Colon (tissue), 2 donors: ENCODE measurements around the gene OR2W3.

Experiments
- FAIRE-seq: peaks from 2 replicates; lab custom pipeline; 2012; peaks lifted over from hg19 to GRCh38; lab: Jason Lieb, UNC
- donor health status: control.
- donor health status: control.

OR2W3 gene

GRCh38 chr1:247895163-247895637 is at the start of gene OR2W3:
OR2W3 (plus strand) TSS chr1:247895587; CDS start chr1:247895587, 0 bp downstream.
- FAIRE-seq: no peak

DNA sequence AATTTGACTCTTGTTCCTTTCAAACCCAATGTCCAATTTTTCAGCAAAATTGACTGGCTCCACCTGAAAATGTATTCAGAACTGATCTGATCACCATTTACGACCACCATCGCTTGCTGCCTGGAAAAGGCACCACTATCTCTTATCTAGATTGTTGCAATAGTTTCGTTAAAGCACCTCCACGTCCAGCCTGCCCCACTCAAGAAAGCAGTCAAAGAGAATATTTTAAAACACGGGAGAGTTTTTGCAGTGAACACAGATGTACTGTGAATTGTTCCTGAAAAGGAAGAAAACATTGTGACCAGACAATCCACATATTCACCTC is 49.7 kb upstream of the OR2W3 start:
- FAIRE-seq: no peak

DNA sequence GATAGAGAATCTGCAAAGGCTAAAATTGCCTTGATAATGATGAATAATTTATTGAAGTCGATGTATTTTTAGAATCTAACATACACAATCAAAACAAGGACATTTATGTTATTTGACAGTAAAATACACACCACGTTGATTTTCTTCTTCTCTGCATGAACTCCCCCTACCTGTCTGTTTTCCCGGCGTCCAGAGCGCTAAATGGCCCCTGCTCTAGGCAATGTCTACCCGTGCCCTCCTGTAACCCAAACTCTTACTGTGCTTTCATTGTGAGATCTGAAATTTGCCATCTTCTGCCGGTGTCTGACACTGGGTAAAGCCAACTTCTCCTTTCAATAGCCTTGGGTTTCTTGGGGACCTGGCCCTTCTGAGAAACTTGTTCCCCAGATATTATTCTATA is 47.0 kb upstream of the OR2W3 start:
- FAIRE-seq: no peak

DNA sequence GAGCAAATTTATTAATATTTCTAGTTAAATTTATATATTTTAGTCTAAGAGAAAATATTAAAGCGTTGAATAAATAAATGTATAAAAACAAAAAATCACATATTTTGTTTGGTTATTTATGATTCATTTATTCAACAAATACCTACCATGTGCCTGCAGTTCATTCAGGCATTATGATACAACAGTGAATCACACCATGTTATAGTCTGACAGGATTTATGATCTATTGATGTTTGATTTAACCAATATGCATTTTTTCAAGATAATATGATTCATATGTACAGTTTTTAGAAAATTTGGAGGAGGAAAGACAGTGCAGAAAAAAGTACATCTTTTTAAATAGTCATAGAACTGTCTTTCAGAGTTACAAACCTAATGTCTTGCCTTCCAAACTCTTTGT is 45.8 kb upstream of the OR2W3 start:
- peak; percentile 43 for FAIRE-seq

GRCh38 chr1:247854899-247855545 is 40.4 kb upstream of the OR2W3 start:
- FAIRE-seq: no peak

DNA sequence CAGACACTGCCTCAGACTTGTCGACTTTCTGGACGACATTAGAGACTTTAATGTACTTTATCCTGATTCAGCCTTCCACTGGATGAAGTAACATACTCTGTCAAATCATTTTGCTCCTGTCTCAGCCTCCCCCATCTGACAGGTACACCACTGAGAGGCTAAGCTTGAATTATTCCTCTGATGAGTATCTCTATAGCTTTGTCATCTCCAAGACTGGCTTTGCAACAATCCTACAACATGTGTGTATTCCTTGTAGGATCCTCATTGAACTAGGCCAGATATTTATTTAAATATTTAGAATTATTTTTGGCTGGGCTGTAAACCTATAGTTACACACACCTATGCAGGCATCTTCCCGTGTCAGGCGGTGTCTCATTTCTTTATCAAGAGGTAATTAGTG is 39.5 kb upstream of the OR2W3 start:
- FAIRE-seq: no peak

- no peak for FAIRE-seq
Measured at GRCh38 chr1:247857069-247857984, 38.1 kb upstream of the OR2W3 start, which contains the start of gene TRIM58. TRIM58 (plus strand) TSS chr1:247857187; CDS start chr1:247857247, 60 bp downstream.

- no peak for FAIRE-seq
Measured at GRCh38 chr1:247857985-247858619, 37.3 kb upstream of the OR2W3 start.

GRCh38 chr1:247862756-247863155 is 32.6 kb upstream of the OR2W3 start:
- FAIRE-seq: no peak

DNA sequence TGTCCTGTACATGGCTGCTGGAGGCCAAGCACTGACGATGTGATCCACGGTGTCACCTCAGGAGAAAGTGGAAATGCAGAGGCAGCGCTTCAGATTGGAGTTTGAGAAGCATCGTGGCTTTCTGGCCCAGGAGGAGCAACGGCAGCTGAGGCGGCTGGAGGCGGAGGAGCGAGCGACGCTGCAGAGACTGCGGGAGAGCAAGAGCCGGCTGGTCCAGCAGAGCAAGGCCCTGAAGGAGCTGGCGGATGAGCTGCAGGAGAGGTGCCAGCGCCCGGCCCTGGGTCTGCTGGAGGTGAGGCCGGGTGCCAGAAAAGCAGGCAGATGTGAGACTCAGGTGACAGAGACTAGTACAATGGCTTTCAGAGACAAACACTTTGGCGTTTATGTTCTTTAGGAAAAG is 30.7 kb upstream of the OR2W3 start:
- FAIRE-seq: no peak

- no peak for FAIRE-seq
Measured at GRCh38 chr1:247865416-247865815, 30.0 kb upstream of the OR2W3 start.

DNA sequence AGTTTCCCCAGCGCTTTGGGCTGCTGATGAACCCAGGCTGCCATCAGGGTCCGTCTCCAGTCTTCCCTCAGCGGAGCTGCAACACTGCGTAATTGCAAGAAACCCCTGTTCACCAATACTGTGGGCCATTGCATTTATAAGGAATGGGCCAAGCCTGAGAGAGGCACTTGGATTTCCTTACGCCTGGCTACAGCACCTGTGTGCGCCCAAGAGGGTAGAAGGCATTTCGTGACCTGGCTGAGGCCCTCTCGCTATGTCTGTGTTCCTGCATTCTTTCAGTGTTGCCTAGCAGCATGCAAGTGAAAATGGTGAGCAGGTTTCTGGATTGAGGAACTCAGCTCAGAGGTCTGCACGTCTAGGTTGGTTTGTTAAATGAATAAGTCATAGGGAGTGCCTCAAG is 12.0 kb upstream of the OR2W3 start:
- FAIRE-seq: no peak

DNA sequence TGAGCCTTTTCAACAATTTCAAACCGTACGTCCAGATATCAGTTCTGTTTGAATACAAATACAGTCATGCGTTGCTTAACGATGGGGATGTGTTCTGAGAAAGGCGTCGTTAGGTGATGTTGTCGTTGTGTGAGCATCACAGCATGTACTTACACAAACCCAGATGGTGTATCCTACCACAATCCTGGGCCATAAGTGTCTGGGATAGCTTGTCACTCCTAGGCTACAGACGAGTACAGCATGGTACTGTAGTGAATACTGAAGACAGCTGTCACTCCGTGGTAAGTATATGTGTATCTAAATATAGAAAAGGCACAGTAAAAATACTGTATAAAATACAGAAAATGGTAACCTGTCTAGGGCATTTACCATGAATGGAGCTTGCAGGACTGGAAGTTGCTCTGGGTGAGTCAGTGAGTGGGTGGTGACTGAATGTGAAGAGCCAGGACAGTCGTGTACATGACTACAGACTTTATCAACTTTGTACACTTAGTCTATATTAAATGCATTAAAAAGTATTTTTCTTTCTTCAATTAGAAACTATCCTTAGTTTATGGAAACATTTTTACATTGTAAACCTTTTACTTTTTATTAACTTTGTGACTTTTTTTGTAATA is 10.5 kb upstream of the OR2W3 start:
- FAIRE-seq: no peak

DNA sequence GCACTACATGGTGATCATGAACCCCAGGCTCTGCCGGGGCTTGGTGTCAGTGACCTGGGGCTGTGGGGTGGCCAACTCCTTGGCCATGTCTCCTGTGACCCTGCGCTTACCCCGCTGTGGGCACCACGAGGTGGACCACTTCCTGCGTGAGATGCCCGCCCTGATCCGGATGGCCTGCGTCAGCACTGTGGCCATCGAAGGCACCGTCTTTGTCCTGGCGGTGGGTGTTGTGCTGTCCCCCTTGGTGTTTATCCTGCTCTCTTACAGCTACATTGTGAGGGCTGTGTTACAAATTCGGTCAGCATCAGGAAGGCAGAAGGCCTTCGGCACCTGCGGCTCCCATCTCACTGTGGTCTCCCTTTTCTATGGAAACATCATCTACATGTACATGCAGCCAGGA is 589 bp downstream of the OR2W3 start:
- no peak for FAIRE-seq

GRCh38 chr1:247904122-247904521 is 8.7 kb downstream of the OR2W3 start:
- no peak for FAIRE-seq

DNA sequence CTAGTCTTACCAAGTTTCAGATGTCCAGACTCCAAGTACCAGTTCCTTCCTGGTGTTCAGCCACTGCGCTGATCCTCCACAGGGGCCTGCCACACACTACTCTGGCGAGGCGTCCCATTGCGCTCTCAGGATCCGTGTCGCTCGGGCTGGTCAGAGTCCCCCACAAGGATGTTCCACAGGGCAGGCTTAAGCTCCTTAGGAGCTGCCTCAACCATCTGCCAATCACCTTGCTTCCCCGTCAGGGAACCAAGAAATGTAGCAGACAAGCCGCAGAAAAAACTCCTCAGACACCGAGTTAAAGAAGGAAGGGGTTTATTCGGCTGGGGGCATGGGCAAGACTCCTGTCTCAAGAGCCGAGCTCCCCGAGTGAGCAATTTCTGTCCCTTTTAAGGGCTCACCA is 9.8 kb downstream of the OR2W3 start:
- FAIRE-seq: no peak

DNA sequence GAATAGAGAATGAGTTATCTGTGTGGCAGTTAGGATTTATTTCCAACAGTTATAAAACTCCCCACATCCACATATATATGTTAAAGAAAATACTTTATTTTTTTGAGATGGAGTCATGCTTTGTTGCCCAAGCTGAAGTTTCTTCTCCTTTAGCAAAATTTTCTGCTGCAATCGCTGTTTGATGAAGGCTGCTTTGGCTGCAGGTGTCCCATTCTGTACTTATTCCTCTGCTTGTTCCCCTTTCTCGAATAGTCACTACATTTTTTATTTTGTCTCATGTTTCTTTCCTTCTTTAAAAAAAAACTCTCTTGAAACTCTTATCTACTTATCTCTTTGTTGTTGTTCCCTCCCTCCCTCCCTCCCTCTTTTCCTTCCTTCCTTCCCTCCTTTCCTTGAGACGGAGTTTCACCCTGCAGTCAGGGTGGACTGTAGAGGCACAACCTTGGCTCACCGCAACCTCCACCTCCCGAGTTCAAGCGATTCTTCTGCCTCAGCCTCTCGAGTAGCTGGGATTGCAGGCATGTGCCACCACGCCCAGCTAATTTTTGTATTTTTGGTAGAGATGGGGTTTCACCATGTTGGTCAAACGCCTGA is 10.6 kb downstream of the OR2W3 start:
- FAIRE-seq: no peak

GRCh38 chr1:247906504-247907047 is 11.2 kb downstream of the OR2W3 start:
- FAIRE-seq: peak; percentile 14

DNA sequence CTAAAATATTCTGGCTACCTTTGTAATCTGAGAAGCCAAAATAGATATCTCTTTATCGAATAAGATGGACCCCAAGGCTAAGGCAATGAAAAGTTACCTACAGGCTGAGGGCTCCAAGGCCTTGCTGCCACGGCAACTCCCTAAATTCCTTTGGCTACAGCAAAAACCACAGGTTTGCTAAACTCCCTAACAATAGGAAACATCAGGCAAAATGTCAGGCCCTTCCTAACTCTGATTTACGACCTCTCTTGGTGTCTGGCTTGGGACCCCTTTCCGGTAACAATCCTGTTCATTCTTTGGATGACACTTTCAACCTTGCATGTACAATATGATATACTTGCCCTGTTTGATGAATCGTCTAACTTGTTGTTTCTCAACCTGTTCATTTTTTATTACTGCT is 13.4 kb downstream of the OR2W3 start:
- no peak for FAIRE-seq

GRCh38 chr1:247913786-247914185 is 18.4 kb downstream of the OR2W3 start:
- FAIRE-seq: no peak

GRCh38 chr1:247914941-247915662 is 19.7 kb downstream of the OR2W3 start:
- no peak for FAIRE-seq
